ENCODE data around the gene MCMBP.

The MCMBP gene

GRCh38 chr10:119862524-119862923 is 10.1 kb downstream of the MCMBP start:
- TF ChIP-seq CTCF (IDR thresholded peaks at IDR 0.05; ENCODE audit: low read length): no peak
- no peak for TF ChIP-seq EZH2 (optimal IDR thresholded peaks at IDR 0.05; ENCODE audit: low read depth, low read length)
- no peak for TF ChIP-seq EZH2phosphoT487 (IDR thresholded peaks at IDR 0.05; ENCODE audit: low read length)
- H3K9ac ChIP-seq (ENCODE audit: low read length): no peak overlapping the region
- no peak overlapping the region for H3K4me2 ChIP-seq (ENCODE audit: low read depth, low read length)
- H3K27ac ChIP-seq (ENCODE audit: low read length): no peak overlapping the region
- H3K4me1 ChIP-seq (ENCODE audit: low read length): 0 out of 2 replicates have a peak, but pooled peaks cover 4% of the 10 kb centered on the region
- H3F3A ChIP-seq (ENCODE audit: insufficient read depth, low read length): peaks cover 7% of the 10 kb centered on the region; the same call in 1 of the 2 replicates
- no peak overlapping the region for H3K4me3 ChIP-seq (ENCODE audit: low read length)
- H3K27me3 ChIP-seq (replicated peaks; ENCODE audit: insufficient read depth, low read length): no peaks in the 10 kb centered on the region
- H3K79me2 ChIP-seq (ENCODE audit: low read length): peaks cover 100% of the 10 kb centered on the region
- no peaks in the 10 kb centered on the region for H3K9me2 ChIP-seq (replicated peaks; ENCODE audit: insufficient read depth, low read length)
- H3K9me3 ChIP-seq (replicated peaks; ENCODE audit: insufficient read depth, low read length): no peaks in the 10 kb centered on the region
- H2AFZ ChIP-seq (ENCODE audit: low read length): no peak overlapping the region
- H3K36me3 ChIP-seq (replicated peaks; ENCODE audit: insufficient read depth, low read length): peaks cover 10% of the 10 kb centered on the region
- DNase-seq: no peak
- H4K20me1 ChIP-seq (ENCODE audit: insufficient read depth, low read length): peaks cover 80% of the 10 kb centered on the region

GRCh38 chr10:119860866-119861607 is 11.6 kb downstream of the MCMBP start:
- TF ChIP-seq EZH2phosphoT487 (IDR thresholded peaks at IDR 0.05; ENCODE audit: low read length): no peak
- no peak for TF ChIP-seq EZH2 (optimal IDR thresholded peaks at IDR 0.05; ENCODE audit: low read depth, low read length)
- TF ChIP-seq CTCF (IDR thresholded peaks at IDR 0.05; ENCODE audit: low read length): no peak
- 0 out of 2 replicates have a peak, but pooled peaks cover 4% of the 10 kb centered on the region for H3K4me1 ChIP-seq (ENCODE audit: low read length)
- peaks cover 7% of the 10 kb centered on the region; the same call in 1 of the 2 replicates for H3F3A ChIP-seq (ENCODE audit: insufficient read depth, low read length)
- no peaks in the 10 kb centered on the region for H3K9me3 ChIP-seq (replicated peaks; ENCODE audit: insufficient read depth, low read length)
- H3K9ac ChIP-seq (ENCODE audit: low read length): no peak overlapping the region
- H3K27ac ChIP-seq (ENCODE audit: low read length): no peak overlapping the region
- H3K9me2 ChIP-seq (replicated peaks; ENCODE audit: insufficient read depth, low read length): no peaks in the 10 kb centered on the region
- no peak overlapping the region for H2AFZ ChIP-seq (ENCODE audit: low read length)
- no peak overlapping the region for H3K4me3 ChIP-seq (ENCODE audit: low read length)
- DNase-seq: no peak
- H3K79me2 ChIP-seq (ENCODE audit: low read length): peaks cover 96% of the 10 kb centered on the region
- H3K27me3 ChIP-seq (replicated peaks; ENCODE audit: insufficient read depth, low read length): no peaks in the 10 kb centered on the region
- H3K36me3 ChIP-seq (replicated peaks; ENCODE audit: insufficient read depth, low read length): peaks cover 17% of the 10 kb centered on the region
- peaks cover 70% of the 10 kb centered on the region for H4K20me1 ChIP-seq (ENCODE audit: insufficient read depth, low read length)
- H3K4me2 ChIP-seq (ENCODE audit: low read depth, low read length): no peak overlapping the region

GRCh38 chr10:119859420-119860258 is 13.0 kb downstream of the MCMBP start:
- H4K20me1 ChIP-seq (ENCODE audit: insufficient read depth, low read length): peaks cover 63% of the 10 kb centered on the region

More at GRCh38 chr10:119859420-119860258, 13.0 kb downstream of the MCMBP start:
- Histone ChIP-seq H3K9me3 (replicated peaks; ENCODE audit: insufficient read depth, low read length) (no peaks in the 10 kb centered on the region), H3K4me3 (ENCODE audit: low read length) (no peak overlapping the region), H3K27me3 (replicated peaks; ENCODE audit: insufficient read depth, low read length) (no peaks in the 10 kb centered on the region), H3K36me3 (replicated peaks; ENCODE audit: insufficient read depth, low read length) (peaks cover 17% of the 10 kb centered on the region), H3K79me2 (ENCODE audit: low read length) (peaks cover 83% of the 10 kb centered on the region), H3K27ac (ENCODE audit: low read length) (no peak overlapping the region), H3K4me1 (ENCODE audit: low read length) (0 out of 2 replicates have a peak, but pooled peaks cover 4% of the 10 kb centered on the region), H3K4me2 (ENCODE audit: low read depth, low read length) (no peak overlapping the region), H3K9ac (ENCODE audit: low read length) (no peak overlapping the region), H3K9me2 (replicated peaks; ENCODE audit: insufficient read depth, low read length) (no peaks in the 10 kb centered on the region), H2AFZ (ENCODE audit: low read length) (no peak overlapping the region), H3F3A (ENCODE audit: insufficient read depth, low read length) (peaks cover 7% of the 10 kb centered on the region; the same call in 1 of the 2 replicates)
- peak; percentile 59 for DNase-seq
- TF ChIP-seq EZH2 (optimal IDR thresholded peaks at IDR 0.05; ENCODE audit: low read depth, low read length) (no peak), CTCF (IDR thresholded peaks at IDR 0.05; ENCODE audit: low read length) (peak; percentile 63)

All from MM.1S (cell line).